PC-9 (cell line): ENCODE measurements around the gene ACAP2. TPM values are rescaled to one million over a fixed set of nuclear protein-coding genes. Genes with fewer than 3 reads are reported as not detected.

ENCODE experiments used
- BruUV-seq: library from RNA; stranded (reverse); fragments of 400-500 nt; replicated peaks from 2 replicates; lab custom pipeline; 2021; lab: Mats Ljungman, UMichigan
- CTCF ChIA-PET: fragments of 300-600 bp; sonication (Branson Sonifier 250); formaldehyde crosslinking; loops from one replicate; lab custom pipeline; 2022; ENCODE audit warnings: antibody characterized with exemption; lab: Charles Lee
- POLR2A ChIA-PET: fragments of 300-600 bp; sonication (Branson Sonifier 250); formaldehyde crosslinking; loops from one replicate; lab custom pipeline; 2022; ENCODE audit warnings: antibody characterized with exemption; ENCODE audit not compliant: unreplicated experiment; lab: Charles Lee
- DNase-seq, 2 experiments: peaks; one replicate each; pipeline versions ENCODE4 v3.0.0 to v3.0.0-alpha.2; 2015 to 2022; ENCODE audit warnings: mixed read lengths in 1 of 2
- H2AFZ ChIP-seq: fragments of 200-600 bp; sonication (generic); 2 replicates; pipeline ENCODE4 v1.8.1; 2017; ENCODE audit warnings: antibody characterized with exemption
- H3F3A ChIP-seq: fragments of 200-600 bp; sonication (generic); 2 replicates; pipeline ENCODE4 v1.8.1; 2017; ENCODE audit warnings: antibody characterized with exemption, mild to moderate bottlenecking, low read depth; ENCODE audit not compliant: insufficient read depth
- H3K27ac ChIP-seq: fragments of 200-600 bp; sonication (generic); 2 replicates; pipeline ENCODE4 v1.6.1; 2016; ENCODE audit warnings: mixed run types
- H3K27me3 ChIP-seq: fragments of 200-600 bp; sonication (generic); 2 replicates; pipeline ENCODE4 v1.6.1; 2016; ENCODE audit warnings: low read depth, mixed run types; ENCODE audit not compliant: insufficient read depth
- H3K36me3 ChIP-seq: fragments of 200-600 bp; sonication (generic); 2 replicates; pipeline ENCODE4 v1.6.1; 2016; ENCODE audit warnings: low read depth, mixed run types
- H3K4me1 ChIP-seq: fragments of 200-600 bp; sonication (generic); replicated peaks from 2 replicates; pipeline ENCODE4 v1.6.1; 2016; ENCODE audit warnings: mixed run types; ENCODE audit not compliant: insufficient read depth
- H3K4me2 ChIP-seq: fragments of 200-600 bp; sonication (generic); 2 replicates; pipeline ENCODE4 v1.6.1; 2017; ENCODE audit warnings: mixed run types
- H3K4me3 ChIP-seq: fragments of 200-600 bp; sonication (generic); 2 replicates; pipeline ENCODE4 v1.6.1; 2016; ENCODE audit warnings: mixed run types
- H3K79me2 ChIP-seq: fragments of 200-600 bp; sonication (generic); 2 replicates; pipeline ENCODE4 v1.6.1; 2017; ENCODE audit warnings: low read depth, mixed run types
- H3K9me2 ChIP-seq: fragments of 200-600 bp; sonication (generic); 2 replicates; pipeline ENCODE4 v1.8.1; 2017; ENCODE audit warnings: mild to moderate bottlenecking; ENCODE audit not compliant: insufficient read depth
- H3K9me3 ChIP-seq: fragments of 200-600 bp; sonication (generic); 2 replicates; pipeline ENCODE4 v1.8.1; 2016; ENCODE audit warnings: low read depth; ENCODE audit not compliant: insufficient read depth
- H4K20me1 ChIP-seq: fragments of 200-600 bp; sonication (generic); 2 replicates; pipeline ENCODE4 v1.8.1; 2017; ENCODE audit not compliant: insufficient read depth
- CTCF ChIP-seq: fragments of 200-600 bp; sonication (generic); conservative IDR thresholded peaks from 2 replicates; pipeline ENCODE4 v1.6.1; 2017; ENCODE audit warnings: mixed run types, antibody characterized with exemption, mild to moderate bottlenecking, moderate library complexity
- EZH2 ChIP-seq: fragments of 200-600 bp; sonication (generic); IDR thresholded peaks from 2 replicates; pipeline ENCODE4 v1.8.0; 2017; ENCODE audit warnings: antibody characterized with exemption, low read depth
- intact Hi-C: fragments of 100-400 bp; cut with micrococcal nuclease; formaldehyde crosslinking; loops from one replicate; pipeline ENCODE4 v1.10.0; 2022; ENCODE audit not compliant: unreplicated experiment
- total RNA-seq: library from RNA; stranded (reverse); gene quantifications from 2 replicates; pipeline ENCODE4 v1.2.3, GENCODE V29; 2021

Gene ACAP2
- total RNA-seq, 1 experiment from 2014 or later: 67.9 TPM

- DNase-seq: no peak
- ChIA-PET POLR2A (no interaction called here), CTCF (no interaction called here)
- Histone ChIP-seq H3F3A (no peaks in the 10 kb centered on the region), H3K4me1 (no peaks in the 10 kb centered on the region), H3K9me3 (no peaks in the 10 kb centered on the region), H3K4me3 (no peak overlapping the region), H3K27me3 (no peaks in the 10 kb centered on the region), H3K36me3 (no peaks in the 10 kb centered on the region), H3K4me2 (no peak overlapping the region), H3K9me2 (no peaks in the 10 kb centered on the region), H3K27ac (no peak overlapping the region), H4K20me1 (no peaks in the 10 kb centered on the region; the same call in 1 of the 2 replicates), H2AFZ (no peak overlapping the region), H3K79me2 (no peaks in the 10 kb centered on the region)
- BruUV-seq: no TSS peak
- intact Hi-C loops: no loop called here
- TF ChIP-seq CTCF: no peak
- no peak for TF ChIP-seq EZH2
Measured at GRCh38 chr3:195455789-195456188, 13.0 kb upstream of the ACAP2 start.

DNA sequence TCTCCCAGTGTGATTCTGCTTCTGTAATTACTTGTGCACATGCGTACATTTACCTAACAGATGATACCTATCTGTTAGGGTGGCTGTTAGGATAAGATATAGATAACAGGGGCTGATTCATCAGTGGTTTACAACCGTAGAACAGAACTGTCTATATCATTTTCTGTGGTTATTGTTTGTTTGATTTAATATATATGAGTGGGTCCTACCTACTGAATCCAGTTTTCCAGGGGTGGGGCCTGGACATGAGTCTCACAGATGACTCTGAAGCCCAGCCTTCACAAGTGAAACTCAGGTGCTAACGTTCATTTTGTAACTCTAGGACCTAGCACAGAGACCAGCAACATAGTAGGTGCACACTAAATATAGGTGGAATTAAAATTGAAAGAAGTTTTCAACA, 10.4 kb upstream of the ACAP2 start:
- ChIA-PET POLR2A (no interaction called here), CTCF (no interaction called here)
- Histone ChIP-seq H3K79me2 (no peaks in the 10 kb centered on the region), H3K4me2 (no peak overlapping the region), H3K9me2 (no peaks in the 10 kb centered on the region), H3K27me3 (no peaks in the 10 kb centered on the region), H3K36me3 (no peaks in the 10 kb centered on the region), H3K9me3 (no peaks in the 10 kb centered on the region), H3F3A (no peaks in the 10 kb centered on the region), H3K4me1 (no peaks in the 10 kb centered on the region), H3K4me3 (no peak overlapping the region), H2AFZ (no peak overlapping the region), H3K27ac (no peak overlapping the region), H4K20me1 (no peaks in the 10 kb centered on the region)
- no peak for DNase-seq
- TF ChIP-seq CTCF: no peak
- no peak for TF ChIP-seq EZH2
- intact Hi-C loops: no loop called here
- no TSS peak for BruUV-seq

DNA sequence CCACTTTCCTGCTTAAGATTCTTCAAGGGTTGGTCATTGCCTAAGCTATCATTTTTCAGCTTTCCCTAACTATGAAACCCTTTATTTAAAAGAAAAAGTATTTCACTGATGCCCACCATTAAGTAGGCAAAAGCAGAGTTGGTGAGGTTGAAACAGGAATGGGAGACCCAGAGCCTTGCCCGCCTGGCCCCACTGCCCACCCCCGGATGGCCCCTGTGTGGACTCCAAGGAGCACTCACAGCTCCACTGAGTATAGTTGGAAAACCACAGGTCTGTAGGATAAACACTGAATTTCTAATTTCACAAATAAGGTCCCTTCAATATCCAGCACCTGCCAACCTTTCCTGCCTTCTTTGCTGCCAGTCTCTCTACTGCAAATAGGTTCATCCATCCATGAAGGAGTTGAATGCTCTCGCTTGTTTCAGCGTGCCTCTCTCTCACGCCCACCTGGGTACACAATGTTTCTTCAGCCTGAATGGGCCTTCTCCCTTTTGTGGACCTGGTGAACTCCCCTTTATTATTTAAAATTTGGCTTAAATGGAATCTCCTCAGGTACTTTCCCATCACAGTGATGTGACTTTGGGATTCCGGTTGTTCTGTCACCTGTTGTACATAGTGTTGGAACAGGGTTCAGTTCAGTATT, 8.7 kb upstream of the ACAP2 start:
- H3F3A ChIP-seq: no peaks in the 10 kb centered on the region
- no peaks in the 10 kb centered on the region for H3K9me2 ChIP-seq
- no peak overlapping the region for H3K4me3 ChIP-seq
- no peak for DNase-seq
- H4K20me1 ChIP-seq: no peaks in the 10 kb centered on the region
- no peaks in the 10 kb centered on the region for H3K4me1 ChIP-seq
- BruUV-seq: no TSS peak
- H3K27ac ChIP-seq: no peak overlapping the region
- TF ChIP-seq CTCF (no peak), EZH2 (no peak)
- no peak overlapping the region for H3K4me2 ChIP-seq
- H3K9me3 ChIP-seq: no peaks in the 10 kb centered on the region
- intact Hi-C loops: no loop called here
- ChIA-PET CTCF (no interaction called here), POLR2A (no interaction called here)
- no peaks in the 10 kb centered on the region for H3K36me3 ChIP-seq
- H3K27me3 ChIP-seq: no peaks in the 10 kb centered on the region
- H2AFZ ChIP-seq: no peak overlapping the region
- no peaks in the 10 kb centered on the region for H3K79me2 ChIP-seq
